ENCODE measurements around the gene TUNAR.

DNA sequence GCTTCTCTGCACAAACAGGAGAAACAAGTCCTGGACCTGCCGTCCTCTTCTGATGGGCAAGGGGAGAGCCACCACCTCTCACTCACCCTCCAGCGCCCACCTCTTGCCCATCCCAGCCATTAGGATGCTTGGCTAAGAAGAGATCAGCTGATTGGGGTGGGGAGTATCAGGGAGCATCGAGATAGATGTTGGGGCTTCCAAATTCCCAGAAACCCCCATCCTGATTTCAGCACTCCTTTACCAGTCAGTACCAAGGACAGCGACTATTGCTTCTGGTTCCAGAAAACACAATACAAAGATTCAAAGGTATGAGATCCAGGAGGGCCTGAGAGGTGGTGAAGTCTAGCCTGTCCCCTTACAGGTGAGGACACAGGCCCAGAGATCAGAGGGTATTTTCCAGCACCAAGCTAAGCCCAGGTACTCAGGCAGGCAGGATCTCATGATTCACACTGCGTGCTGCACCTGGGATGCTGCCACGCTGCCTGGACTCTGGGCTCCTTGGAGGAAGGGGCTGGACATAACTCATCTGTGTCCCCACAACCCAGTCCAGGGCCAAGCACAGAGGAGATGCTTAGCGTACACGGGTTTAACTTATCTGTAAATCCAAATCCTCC lies 76.6 kb downstream of the TUNAR start:
- TF ChIP-seq, protein P1, sequence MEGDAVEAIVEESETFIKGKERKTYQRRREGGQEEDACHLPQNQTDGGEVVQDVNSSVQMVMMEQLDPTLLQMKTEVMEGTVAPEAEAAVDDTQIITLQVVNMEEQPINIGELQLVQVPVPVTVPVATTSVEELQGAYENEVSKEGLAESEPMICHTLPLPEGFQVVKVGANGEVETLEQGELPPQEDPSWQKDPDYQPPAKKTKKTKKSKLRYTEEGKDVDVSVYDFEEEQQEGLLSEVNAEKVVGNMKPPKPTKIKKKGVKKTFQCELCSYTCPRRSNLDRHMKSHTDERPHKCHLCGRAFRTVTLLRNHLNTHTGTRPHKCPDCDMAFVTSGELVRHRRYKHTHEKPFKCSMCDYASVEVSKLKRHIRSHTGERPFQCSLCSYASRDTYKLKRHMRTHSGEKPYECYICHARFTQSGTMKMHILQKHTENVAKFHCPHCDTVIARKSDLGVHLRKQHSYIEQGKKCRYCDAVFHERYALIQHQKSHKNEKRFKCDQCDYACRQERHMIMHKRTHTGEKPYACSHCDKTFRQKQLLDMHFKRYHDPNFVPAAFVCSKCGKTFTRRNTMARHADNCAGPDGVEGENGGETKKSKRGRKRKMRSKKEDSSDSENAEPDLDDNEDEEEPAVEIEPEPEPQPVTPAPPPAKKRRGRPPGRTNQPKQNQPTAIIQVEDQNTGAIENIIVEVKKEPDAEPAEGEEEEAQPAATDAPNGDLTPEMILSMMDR (conservative IDR thresholded peaks at IDR 0.05; ENCODE audit: low read depth, low read length): no peak
- TF ChIP-seq RFX5 (IDR thresholded peaks at IDR 0.05; ENCODE audit: low read depth, low read length) (no peak), MAZ (IDR thresholded peaks at IDR 0.05; ENCODE audit: borderline replicate concordance, low read depth, low read length) (no peak), RAD21 (IDR thresholded peaks at IDR 0.05; ENCODE audit: low read length) (no peak), POLR2A (IDR thresholded peaks at IDR 0.05; ENCODE audit: low read depth, low read length) (no peak), NFE2L2 (IDR thresholded peaks at IDR 0.05; ENCODE audit: low read depth, low read length) (no peak), RCOR1 (IDR thresholded peaks at IDR 0.05; ENCODE audit: insufficient replicate concordance, low read length) (no peak)
- TF ChIP-seq, protein P2, sequence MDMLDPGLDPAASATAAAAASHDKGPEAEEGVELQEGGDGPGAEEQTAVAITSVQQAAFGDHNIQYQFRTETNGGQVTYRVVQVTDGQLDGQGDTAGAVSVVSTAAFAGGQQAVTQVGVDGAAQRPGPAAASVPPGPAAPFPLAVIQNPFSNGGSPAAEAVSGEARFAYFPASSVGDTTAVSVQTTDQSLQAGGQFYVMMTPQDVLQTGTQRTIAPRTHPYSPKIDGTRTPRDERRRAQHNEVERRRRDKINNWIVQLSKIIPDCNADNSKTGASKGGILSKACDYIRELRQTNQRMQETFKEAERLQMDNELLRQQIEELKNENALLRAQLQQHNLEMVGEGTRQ (IDR thresholded peaks at IDR 0.05; ENCODE audit: low read depth, low read length): no peak
